B cell (primary cell): ENCODE results near the gene C3orf18. TPM values are rescaled to one million over a fixed set of nuclear protein-coding genes. Genes with fewer than 3 reads are reported as not detected.

Experiments
- ATAC-seq: fragments of 200-7000 bp; cut with Tn5 transposase; one replicate; pipeline ENCODE4 v1.10.0; 2021; ENCODE audit warnings: low read depth, mild to moderate bottlenecking, moderate number of reproducible peaks, moderate library complexity
- CTCF ChIA-PET: fragments of 350-600 bp; sonication (Branson Sonifier 250); formaldehyde crosslinking; loops from one replicate; lab custom pipeline; 2021; ENCODE audit warnings: antibody characterized with exemption, inconsistent platforms; lab: Charles Lee
- POLR2A ChIA-PET: fragments of 350-600 bp; sonication (Branson Sonifier 250); formaldehyde crosslinking; loops from one replicate; lab custom pipeline; 2021; ENCODE audit warnings: antibody characterized with exemption; lab: Charles Lee
- DNase-seq: peaks from one replicate; pipeline ENCODE4 v3.0.0; 2013
- H2AFZ ChIP-seq: 2 replicates; pipeline ENCODE4 v1.6.1; 2012; ENCODE audit warnings: mild to moderate bottlenecking, low read depth, low read length; ENCODE audit not compliant: insufficient read depth, poor library complexity, severe bottlenecking
- H3K27ac ChIP-seq, 2 donors: 1 replicate in 1 of 2; 2 replicates in 1 of 2; pipeline ENCODE4 v1.5.1; 2012 to 2013; ENCODE audit warnings: low read length in 2 of 2, mild to moderate bottlenecking in 2 of 2, moderate library complexity in 1 of 2
- H3K27me3 ChIP-seq, 4 experiments: fragments of 200-600 bp in 1 of 4; sonication (generic) in 1 of 4; replicated peaks in 1 of 4; 1 replicate in 2 of 4; 2 replicates in 2 of 4; pipeline versions ENCODE4 v1.6.1 to v1.7.0; 2013 to 2016; ENCODE audit warnings: low read length in 3 of 4, mild to moderate bottlenecking in 2 of 4, mixed read lengths in 1 of 4, moderate library complexity in 1 of 4; ENCODE audit not compliant: insufficient read depth in 4 of 4, control insufficient read depth in 3 of 4; ENCODE audit errors: control extremely low read depth in 1 of 4
- H3K36me3 ChIP-seq, 2 experiments: replicated peaks in 1 of 2; 1 replicate in 1 of 2; 2 replicates in 1 of 2; pipeline versions ENCODE4 v1.6.1 to v1.7.1; 2013; ENCODE audit warnings: low read length in 1 of 2; ENCODE audit not compliant: insufficient read depth in 2 of 2, control insufficient read depth in 1 of 2; ENCODE audit errors: control extremely low read depth in 1 of 2, extremely low read depth in 1 of 2
- H3K4me1 ChIP-seq, 2 donors: fragments of 200-600 bp in 1 of 2; sonication (generic) in 1 of 2; 1 replicate in 1 of 2; 2 replicates in 1 of 2; pipeline versions ENCODE4 v1.5.1 to v1.6.1; 2013 to 2017; ENCODE audit warnings: low read length in 2 of 2; ENCODE audit not compliant: control insufficient read depth in 2 of 2, insufficient read depth in 2 of 2
- H3K4me2 ChIP-seq: replicated peaks from 2 replicates; pipeline ENCODE3; 2012; ENCODE audit warnings: mild to moderate bottlenecking, low read depth, low read length; ENCODE audit not compliant: poor library complexity, severe bottlenecking
- H3K4me3 ChIP-seq, 5 experiments: fragments of 200-600 bp in 1 of 5; sonication (generic) in 1 of 5; 1 replicate in 3 of 5; 2 replicates in 2 of 5; pipeline versions ENCODE4 v1.5.1 to v1.7.0; 2011 to 2016; ENCODE audit warnings: low read length in 4 of 5, mild to moderate bottlenecking in 4 of 5, low read depth in 2 of 5, control low read depth in 1 of 5, moderate library complexity in 1 of 5; ENCODE audit not compliant: insufficient read depth in 1 of 5; ENCODE audit errors: control extremely low read depth in 1 of 5, extremely low read depth in 1 of 5
- H3K79me2 ChIP-seq: fragments of 200-600 bp; sonication (generic); one replicate; pipeline ENCODE4 v1.6.0; 2016; ENCODE audit warnings: low read length; ENCODE audit not compliant: control insufficient read depth, insufficient read depth
- H3K9ac ChIP-seq: fragments of 200-600 bp; sonication (generic); 2 replicates; pipeline ENCODE4 v1.6.1; 2017; ENCODE audit warnings: mild to moderate bottlenecking, low read length, moderate library complexity
- H3K9me3 ChIP-seq, 3 donors: one replicate each; pipeline versions ENCODE4 v1.6.1 to v1.7.1; 2013; ENCODE audit warnings: low read length in 2 of 3; ENCODE audit not compliant: control insufficient read depth in 2 of 3, insufficient read depth in 1 of 3; ENCODE audit errors: control extremely low read depth in 1 of 3
- H4K20me1 ChIP-seq: 2 replicates; pipeline ENCODE4 v1.6.0; 2012; ENCODE audit warnings: mild to moderate bottlenecking, low read length; ENCODE audit not compliant: insufficient read depth, control insufficient read depth, poor library complexity, severe bottlenecking
- H3K27ac Mint-ChIP-seq: one replicate; pipeline ENCODE4 v1.8.0; 2021; ENCODE audit warnings: mixed read lengths
- H3K27me3 Mint-ChIP-seq: one replicate; pipeline ENCODE4 v1.8.0; 2021; ENCODE audit warnings: mixed read lengths
- H3K4me1 Mint-ChIP-seq: one replicate; pipeline ENCODE4 v1.8.0; 2021; ENCODE audit warnings: mixed read lengths
- H3K4me3 Mint-ChIP-seq: one replicate; pipeline ENCODE4 v1.8.0; 2021; ENCODE audit warnings: mixed read lengths
- H3K9me3 Mint-ChIP-seq: one replicate; pipeline ENCODE4 v1.8.0; 2022; ENCODE audit warnings: mixed read lengths; ENCODE audit not compliant: insufficient read depth
- EZH2 ChIP-seq: IDR thresholded peaks from 2 replicates; pipeline ENCODE4 v1.6.1; 2012; ENCODE audit warnings: borderline replicate concordance, low read depth, mild to moderate bottlenecking, moderate library complexity, low read length; ENCODE audit not compliant: insufficient read depth, poor library complexity, severe bottlenecking
- WGBS: methylation state at CpG from one replicate; pipeline ENCODE4 v1.1.5; 2013; ENCODE audit warnings: missing lambda C conversion rate; ENCODE audit not compliant: insufficient coverage; 5-methylcytosine and 5-hydroxymethylcytosine counted together
- intact Hi-C: fragments of 100-400 bp; cut with micrococcal nuclease; formaldehyde crosslinking; loops from one replicate; pipeline ENCODE4 v1.10.0; 2022
- polyA plus RNA-seq: library from polyadenylated mRNA; depleted of rRNA; stranded (reverse); fragments of >200 nt; gene quantifications from 2 replicates; pipeline ENCODE4 v1.2.3, GENCODE V29; 2012
- total RNA-seq, 2 donors: library from RNA; stranded (reverse); fragments of 120-200 nt in 1 of 2; gene quantifications; 1 replicate in 1 of 2; 2 replicates in 1 of 2; pipeline versions ENCODE4 v1.2.3 to v1.2.4, GENCODE V29; 2013 to 2022
- TF ChIP-seq, protein P1 (sequence below): fragments of 200-600 bp; IDR thresholded peaks from one replicate; pipeline ENCODE4 v1.8.0; 2022; ENCODE audit warnings: antibody characterized with exemption, mild to moderate bottlenecking

C3orf18 gene
- total and polyA plus RNA-seq, 2 donors (not counting 1 experiment from before 2014, with no cell fraction given) = 14.3 to 15.4 TPM

DNA sequence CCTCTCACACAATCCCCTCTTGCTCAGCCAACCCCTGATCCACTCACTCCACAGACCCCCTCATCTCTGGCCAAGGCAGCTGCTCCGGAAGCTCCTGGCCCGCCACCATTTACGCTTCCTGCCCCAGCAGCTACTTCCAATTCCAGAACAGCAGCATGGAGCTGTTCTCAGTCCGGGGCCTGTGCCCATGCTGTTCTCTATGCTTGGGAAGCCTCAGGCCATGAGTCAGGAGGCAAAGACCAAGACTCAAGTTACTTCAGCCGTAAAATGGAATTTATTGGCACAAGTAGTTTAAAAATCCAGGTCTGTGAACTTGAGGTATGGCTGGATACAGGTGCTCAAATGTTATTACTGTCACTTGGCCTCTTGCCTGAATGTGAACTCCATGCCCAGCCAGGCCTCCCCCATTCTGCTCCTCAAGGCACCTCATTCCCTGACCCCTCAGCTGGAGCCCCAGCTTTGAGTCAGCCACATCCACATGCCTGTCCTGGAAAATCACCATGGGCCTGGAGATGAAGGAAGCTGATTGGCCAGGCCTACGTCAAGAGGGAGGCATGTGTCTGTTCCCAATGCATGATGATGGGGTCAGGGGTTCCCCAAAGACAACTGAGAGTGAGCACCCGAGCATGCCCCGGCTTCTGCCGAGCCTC is 32.7 kb downstream of the C3orf18 start:
- peaks cover 50% of the 10 kb centered on the region for H3K27me3 Mint-ChIP-seq
- no peak overlapping the region for H3K4me3 Mint-ChIP-seq
- intact Hi-C loops = no loop called here
- TF ChIP-seq, protein P1, sequence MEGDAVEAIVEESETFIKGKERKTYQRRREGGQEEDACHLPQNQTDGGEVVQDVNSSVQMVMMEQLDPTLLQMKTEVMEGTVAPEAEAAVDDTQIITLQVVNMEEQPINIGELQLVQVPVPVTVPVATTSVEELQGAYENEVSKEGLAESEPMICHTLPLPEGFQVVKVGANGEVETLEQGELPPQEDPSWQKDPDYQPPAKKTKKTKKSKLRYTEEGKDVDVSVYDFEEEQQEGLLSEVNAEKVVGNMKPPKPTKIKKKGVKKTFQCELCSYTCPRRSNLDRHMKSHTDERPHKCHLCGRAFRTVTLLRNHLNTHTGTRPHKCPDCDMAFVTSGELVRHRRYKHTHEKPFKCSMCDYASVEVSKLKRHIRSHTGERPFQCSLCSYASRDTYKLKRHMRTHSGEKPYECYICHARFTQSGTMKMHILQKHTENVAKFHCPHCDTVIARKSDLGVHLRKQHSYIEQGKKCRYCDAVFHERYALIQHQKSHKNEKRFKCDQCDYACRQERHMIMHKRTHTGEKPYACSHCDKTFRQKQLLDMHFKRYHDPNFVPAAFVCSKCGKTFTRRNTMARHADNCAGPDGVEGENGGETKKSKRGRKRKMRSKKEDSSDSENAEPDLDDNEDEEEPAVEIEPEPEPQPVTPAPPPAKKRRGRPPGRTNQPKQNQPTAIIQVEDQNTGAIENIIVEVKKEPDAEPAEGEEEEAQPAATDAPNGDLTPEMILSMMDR = no peak
- no peak for TF ChIP-seq EZH2
- H2AFZ ChIP-seq = no peak overlapping the region
- no peaks in the 10 kb centered on the region for H3K4me1 ChIP-seq
- POLR2A ChIA-PET = no interaction called here
- DNase-seq (no peak), ATAC-seq (no peak)
- H3K9me3 ChIP-seq = peaks cover 0 to 4% (median 0%) of the 10 kb centered on the region in 3 donors
- H3K9me3 Mint-ChIP-seq = no peaks in the 10 kb centered on the region
- H3K79me2 ChIP-seq = no peaks in the 10 kb centered on the region
- no peak overlapping the region for H3K9ac ChIP-seq
- no peaks in the 10 kb centered on the region for H3K4me1 Mint-ChIP-seq
- CTCF ChIA-PET = no interaction called here
- H3K4me2 ChIP-seq = no peak overlapping the region
- peaks cover 0 to 25% (median 1%) of the 10 kb centered on the region in 4 experiments for H3K27me3 ChIP-seq
- no peaks in the 10 kb centered on the region for H4K20me1 ChIP-seq
- H3K27ac ChIP-seq = no peak overlapping the region
- whole genome bisulfite sequencing = 79% methylated on average over 6 of the region's 9 CpGs
- no peak overlapping the region for H3K4me3 ChIP-seq
- no peak overlapping the region for H3K27ac Mint-ChIP-seq
- no peaks in the 10 kb centered on the region for H3K36me3 ChIP-seq

DNA sequence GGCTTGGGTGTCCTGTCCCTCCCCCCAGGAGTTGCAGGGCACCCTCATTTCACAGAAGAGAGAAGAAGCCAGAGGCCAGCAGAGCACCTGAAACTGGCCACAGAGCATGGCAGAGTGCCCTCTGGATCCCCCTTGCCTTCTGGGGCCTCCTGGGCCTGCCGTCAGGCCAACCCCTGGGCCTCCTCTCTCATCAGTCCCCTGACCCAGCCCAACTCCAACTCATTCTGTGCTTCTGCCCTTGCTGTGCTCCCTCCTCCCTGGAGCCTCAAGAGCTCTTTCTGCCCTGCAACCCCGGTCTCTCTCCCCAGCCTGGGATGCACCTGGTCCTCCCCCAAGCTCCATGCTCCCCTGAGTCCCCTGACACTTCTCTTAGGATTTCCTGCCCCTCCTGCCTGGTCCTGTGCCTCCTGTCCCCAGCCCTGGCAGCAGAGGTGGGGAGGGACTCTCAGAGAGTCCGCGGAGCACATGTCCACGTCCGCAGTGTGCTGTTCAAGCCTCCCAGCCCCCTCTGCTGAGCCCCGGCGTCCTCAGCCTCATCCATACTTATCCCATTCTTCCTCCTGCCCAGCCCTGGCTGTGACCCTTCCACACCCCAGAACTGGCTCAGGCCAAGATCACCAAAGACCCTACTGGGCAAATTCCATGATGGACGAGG is 33.6 kb downstream of the C3orf18 start:
- ATAC-seq (no peak), DNase-seq (no peak)
- Histone ChIP-seq H3K4me1 (no peaks in the 10 kb centered on the region), H3K9me3 (no peaks in the 10 kb centered on the region), H2AFZ (no peak overlapping the region), H3K4me2 (no peak overlapping the region), H3K4me3 (no peak overlapping the region), H3K27me3 (peaks cover 0 to 24% (median 3%) of the 10 kb centered on the region in 4 experiments), H3K36me3 (no peaks in the 10 kb centered on the region), H3K79me2 (no peaks in the 10 kb centered on the region), H3K27ac (no peak overlapping the region), H3K9ac (no peak overlapping the region), H4K20me1 (no peaks in the 10 kb centered on the region)
- Mint-ChIP-seq H3K27me3 (peaks cover 56% of the 10 kb centered on the region), H3K9me3 (no peaks in the 10 kb centered on the region), H3K27ac (no peak overlapping the region), H3K4me1 (no peaks in the 10 kb centered on the region), H3K4me3 (no peak overlapping the region)
- TF ChIP-seq EZH2 = no peak
- TF ChIP-seq, protein P1 = no peak
- 68% methylated on average over 5 of the region's 9 CpGs for WGBS
- POLR2A ChIA-PET = no interaction called here
- CTCF ChIA-PET = no interaction called here
- intact Hi-C loops = no loop called here
